ENCODE results near the gene LRRC74B.

The LRRC74B gene

GRCh38 chr22:21102659-21103267 is 57.0 kb downstream of the LRRC74B start:
- peak; percentile 31 to 57 for DNase-seq (ENCODE audit: low read depth in 2 of 2)

GRCh38 chr22:21103633-21104032 is 57.9 kb downstream of the LRRC74B start:
- DNase-seq (ENCODE audit: low read depth in 2 of 2) = no peak

GRCh38 chr22:21104126-21104691 is 58.5 kb downstream of the LRRC74B start:
- DNase-seq (ENCODE audit: low read depth in 2 of 2) = no peak

GRCh38 chr22:21105294-21105693 is 59.5 kb downstream of the LRRC74B start:
- DNase-seq (ENCODE audit: low read depth in 2 of 2) = no peak

GRCh38 chr22:21106000-21106399 is 60.3 kb downstream of the LRRC74B start:
- DNase-seq (ENCODE audit: low read depth in 2 of 2) = no peak

- no peak for DNase-seq (ENCODE audit: low read depth in 2 of 2)
These were observed 62.8 kb downstream of the LRRC74B start for GRCh38 chr22:21108379-21109115.

Measured in activated CD8-positive, alpha-beta memory T cell treated with anti-CD3 and anti-CD28 coated beads for 4 hours (primary cell).